Left kidney (tissue), 2 donors: ENCODE measurements around the gene THADA. TPM values are rescaled to one million over a fixed set of nuclear protein-coding genes. Genes with fewer than 3 reads are reported as not detected.
"Not testable (repeated sequence)": the region's sequence is repeated elsewhere in the genome, so short reads cannot be mapped to it uniquely, and the experiment has no call there.

Experiments used
- DNase-seq: peaks from one replicate; pipeline ENCODE4 v3.0.0-alpha.2; 2013
- polyA plus RNA-seq: library from polyadenylated mRNA; unstranded; fragments of 120-200 nt; gene quantifications from one replicate; pipeline ENCODE4 v1.2.1, GENCODE V29; 2013; ENCODE audit not compliant: insufficient read length

Gene THADA
- polyA plus RNA-seq, 1 donor = 41.7 TPM

GRCh38 chr2:43389581-43390466 lies 206.0 kb downstream of the THADA start:
- no peak for DNase-seq

GRCh38 chr2:43388371-43388770 lies 207.5 kb downstream of the THADA start:
- DNase-seq = no peak

DNA sequence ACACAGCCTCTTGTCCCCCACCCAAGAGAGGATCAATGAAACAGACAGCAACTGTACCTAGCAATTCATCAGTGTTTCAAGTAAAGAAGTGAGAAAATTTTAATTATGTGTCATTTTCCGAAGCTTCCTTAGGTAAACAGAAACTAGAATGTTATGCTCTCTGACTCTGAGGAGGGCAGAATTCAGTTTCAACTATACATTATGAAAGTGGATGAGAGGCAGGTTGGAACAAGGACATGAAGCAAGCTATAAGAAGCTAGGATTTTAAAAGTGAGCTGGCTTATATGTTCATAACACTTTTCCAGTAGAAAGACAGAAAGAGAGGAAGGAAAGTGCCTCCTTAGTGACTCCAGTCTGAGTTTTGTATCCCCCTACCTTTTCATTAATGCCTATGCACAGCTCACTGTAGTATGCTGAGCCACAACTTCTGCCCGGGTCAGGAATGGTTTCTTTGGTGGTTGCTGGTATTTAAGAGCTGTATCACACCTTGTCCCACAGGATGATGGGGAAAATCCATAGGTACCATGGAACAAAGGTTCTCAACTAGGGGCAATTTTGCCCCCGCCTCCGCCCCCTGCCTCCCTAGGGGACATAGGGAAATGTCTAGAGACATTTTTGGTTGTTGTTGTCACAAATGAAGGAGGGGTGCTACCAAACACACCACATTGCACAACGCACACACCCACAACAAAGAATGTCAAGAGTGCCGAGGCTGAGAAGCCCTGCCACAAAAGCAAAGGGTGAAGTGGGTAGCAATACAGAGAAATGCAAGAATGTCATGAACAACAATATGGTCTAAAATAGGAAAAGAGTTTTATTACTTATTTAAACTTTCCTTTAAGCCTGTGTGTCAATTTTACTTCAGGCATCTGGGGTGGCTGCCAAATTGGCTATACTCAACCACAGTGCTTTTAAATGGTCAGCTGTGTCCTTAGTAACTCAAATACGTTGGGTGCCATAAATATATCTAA lies 208.5 kb downstream of the THADA start:
- no peak for DNase-seq

DNA sequence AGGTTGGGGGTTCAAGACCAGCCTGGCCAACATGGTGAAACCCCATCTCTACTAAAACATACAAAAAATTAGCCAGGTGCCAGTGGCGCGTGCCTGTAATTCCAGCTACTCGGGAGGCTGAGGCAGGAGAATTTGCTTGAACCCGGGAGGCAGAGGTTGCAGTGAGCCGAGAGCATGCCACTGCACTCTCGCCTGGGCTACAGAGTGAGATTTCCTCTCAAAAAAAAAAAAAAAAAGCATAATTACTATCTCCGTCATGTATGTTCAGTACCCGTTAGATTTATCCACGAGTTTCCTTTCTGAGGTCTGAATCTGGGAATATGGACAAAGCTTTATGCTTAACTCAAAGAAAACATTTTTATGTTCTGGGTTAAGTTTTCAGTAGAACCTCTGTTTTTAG lies 209.2 kb downstream of the THADA start:
- not testable (repeated sequence) for DNase-seq

- DNase-seq = no peak
Measured at GRCh38 chr2:43384143-43384542, 211.7 kb downstream of the THADA start.

- DNase-seq = no peak
Measured at GRCh38 chr2:43383533-43383932, 212.3 kb downstream of the THADA start.

GRCh38 chr2:43379494-43379893 lies 216.3 kb downstream of the THADA start:
- DNase-seq = no peak

DNA sequence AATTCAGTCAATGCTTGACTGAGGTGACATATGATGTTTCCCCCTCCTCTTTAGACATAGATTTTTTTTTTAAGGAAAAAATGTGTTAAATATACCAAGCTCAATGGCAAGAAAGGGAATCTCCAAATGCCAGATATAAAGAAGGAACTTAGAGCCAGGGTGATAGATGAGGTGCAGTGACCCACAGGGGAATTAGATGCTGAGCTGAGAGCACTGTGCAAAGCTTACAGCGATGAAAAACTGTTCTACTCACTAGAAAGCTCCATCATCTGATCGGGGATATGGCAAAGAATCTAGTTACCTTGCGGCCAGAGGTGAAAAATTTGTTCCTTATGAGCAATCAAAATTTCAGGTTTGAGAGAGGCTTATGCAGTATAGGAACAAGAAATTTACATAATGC lies 218.5 kb downstream of the THADA start:
- no peak for DNase-seq

GRCh38 chr2:43376523-43377198 lies 219.2 kb downstream of the THADA start:
- no peak for DNase-seq

- no peak for DNase-seq
Measured at GRCh38 chr2:43375746-43376522, 219.9 kb downstream of the THADA start.

DNA sequence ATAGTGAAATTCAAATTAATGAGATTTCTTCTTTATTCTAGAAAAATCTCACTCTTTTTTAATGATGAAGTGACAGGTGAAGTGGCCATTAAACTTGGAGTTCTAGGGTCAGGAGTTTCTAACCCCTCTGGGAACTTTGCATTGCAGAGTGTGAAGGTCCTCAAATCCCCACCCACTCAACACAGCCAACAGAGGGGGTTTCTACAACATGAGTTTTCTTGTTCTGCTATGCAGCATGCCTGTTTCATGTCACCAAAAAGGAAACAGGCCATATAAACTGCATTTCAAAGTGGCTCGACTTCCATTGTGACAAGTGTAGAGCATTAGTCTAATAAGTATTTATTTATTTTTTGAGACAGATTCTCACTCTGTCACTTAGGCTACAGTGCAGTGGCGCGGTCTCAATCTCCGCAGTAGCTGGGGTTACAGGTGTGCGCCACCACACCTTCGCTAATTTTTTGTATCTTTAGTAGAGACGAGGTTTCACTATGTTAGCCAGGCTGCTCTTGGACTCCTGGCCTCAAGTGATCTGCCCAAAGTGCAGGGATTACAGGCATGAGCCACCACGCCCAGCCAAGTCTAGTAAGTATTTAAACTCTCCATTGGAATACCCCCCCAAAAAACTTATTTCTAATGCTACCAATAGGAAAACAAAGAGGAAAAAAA lies 223.3 kb downstream of the THADA start:
- DNase-seq = no peak

GRCh38 chr2:43370705-43371104 lies 225.1 kb downstream of the THADA start:
- no peak for DNase-seq

DNA sequence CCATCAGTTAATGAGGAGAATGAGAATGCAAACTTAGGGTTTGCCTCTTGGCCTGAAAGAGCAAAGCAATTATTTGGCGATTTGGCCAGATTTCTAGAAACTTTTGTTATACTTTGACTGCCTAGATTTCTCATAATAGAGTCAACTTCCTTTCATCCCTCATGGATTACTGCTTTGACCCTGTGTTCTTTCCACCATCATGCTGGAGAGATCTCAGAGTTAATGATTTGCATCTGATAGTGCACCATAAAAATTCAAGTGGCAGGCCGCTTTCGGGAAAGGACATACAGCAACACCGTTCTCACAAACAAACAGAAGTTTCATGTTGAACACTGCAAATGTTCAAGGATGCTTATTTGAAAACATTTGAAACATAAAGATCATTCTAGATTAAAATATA lies 225.7 kb downstream of the THADA start:
- no peak for DNase-seq

DNA sequence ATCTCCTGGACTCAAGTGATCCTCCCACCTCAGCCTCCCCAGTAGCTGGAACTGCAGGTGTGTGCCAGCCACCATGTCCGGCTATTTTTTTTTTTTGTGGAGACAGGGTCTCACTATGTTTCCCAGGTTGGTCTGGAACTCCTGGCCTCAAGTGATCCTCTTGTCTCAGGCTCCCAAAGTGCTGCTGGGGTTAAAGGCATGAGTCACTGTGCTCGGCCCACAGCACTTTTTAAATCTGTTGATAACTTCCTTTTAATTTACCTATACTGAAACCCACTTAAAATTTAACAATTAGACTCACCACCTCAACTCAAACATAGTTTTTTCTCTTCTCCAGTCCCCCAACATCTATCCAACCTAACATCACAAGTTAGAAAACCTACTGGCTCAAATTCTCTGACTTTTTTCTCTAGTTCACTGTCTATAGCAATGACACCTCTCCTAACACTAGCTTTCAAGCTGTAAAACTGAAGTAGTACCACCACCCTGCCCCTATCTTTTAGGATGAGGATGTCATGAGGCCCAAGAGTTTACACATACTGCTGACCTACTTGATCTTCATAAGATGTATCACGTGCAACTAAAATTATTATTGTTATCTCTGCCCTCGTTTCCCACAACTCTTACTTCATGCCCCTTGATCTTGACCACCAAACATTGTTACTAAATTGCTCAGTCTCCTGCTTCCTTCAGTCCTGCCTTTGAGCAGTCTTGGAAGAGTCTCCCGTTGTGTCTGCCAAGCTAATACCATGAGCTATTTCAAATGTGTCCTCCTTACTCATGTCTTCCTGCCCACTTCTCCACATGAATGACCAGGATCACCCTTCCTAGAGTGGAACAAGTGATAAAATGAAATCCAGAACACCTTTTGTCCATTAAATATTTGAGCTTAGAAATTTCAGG lies 227.1 kb downstream of the THADA start:
- no peak for DNase-seq

GRCh38 chr2:43367012-43367782 lies 228.6 kb downstream of the THADA start:
- no peak for DNase-seq

GRCh38 chr2:43363120-43363519 lies 232.7 kb downstream of the THADA start:
- no peak for DNase-seq

DNA sequence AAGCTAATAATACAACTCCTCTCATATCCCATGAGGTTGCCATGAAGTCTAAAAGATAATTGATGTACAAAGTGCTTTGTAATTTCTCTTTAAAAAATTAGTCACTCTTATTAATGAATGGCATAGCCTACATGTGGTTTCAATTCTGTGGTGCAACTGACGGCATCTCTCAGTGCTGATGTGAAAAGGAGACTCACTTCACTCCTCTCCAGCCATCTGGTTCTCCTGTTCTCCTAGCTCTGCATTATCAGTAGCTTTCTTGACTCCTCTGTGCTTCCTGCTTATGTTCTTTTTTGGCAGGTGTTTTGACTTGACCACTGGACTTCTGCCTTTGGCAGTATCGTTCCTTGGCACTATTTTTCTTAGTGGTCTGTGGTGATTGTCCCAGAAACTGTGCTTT lies 234.6 kb downstream of the THADA start:
- no peak for DNase-seq

GRCh38 chr2:43360137-43360536 lies 235.7 kb downstream of the THADA start:
- no peak for DNase-seq
